ENCODE measurements around the gene ARSA. TPM values are rescaled to one million over a fixed set of nuclear protein-coding genes. Genes with fewer than 3 reads are reported as not detected.

The ARSA gene
- polyA plus RNA-seq (2012; ENCODE audit: low read depth, missing spikeins) = 11.9 TPM

DNA sequence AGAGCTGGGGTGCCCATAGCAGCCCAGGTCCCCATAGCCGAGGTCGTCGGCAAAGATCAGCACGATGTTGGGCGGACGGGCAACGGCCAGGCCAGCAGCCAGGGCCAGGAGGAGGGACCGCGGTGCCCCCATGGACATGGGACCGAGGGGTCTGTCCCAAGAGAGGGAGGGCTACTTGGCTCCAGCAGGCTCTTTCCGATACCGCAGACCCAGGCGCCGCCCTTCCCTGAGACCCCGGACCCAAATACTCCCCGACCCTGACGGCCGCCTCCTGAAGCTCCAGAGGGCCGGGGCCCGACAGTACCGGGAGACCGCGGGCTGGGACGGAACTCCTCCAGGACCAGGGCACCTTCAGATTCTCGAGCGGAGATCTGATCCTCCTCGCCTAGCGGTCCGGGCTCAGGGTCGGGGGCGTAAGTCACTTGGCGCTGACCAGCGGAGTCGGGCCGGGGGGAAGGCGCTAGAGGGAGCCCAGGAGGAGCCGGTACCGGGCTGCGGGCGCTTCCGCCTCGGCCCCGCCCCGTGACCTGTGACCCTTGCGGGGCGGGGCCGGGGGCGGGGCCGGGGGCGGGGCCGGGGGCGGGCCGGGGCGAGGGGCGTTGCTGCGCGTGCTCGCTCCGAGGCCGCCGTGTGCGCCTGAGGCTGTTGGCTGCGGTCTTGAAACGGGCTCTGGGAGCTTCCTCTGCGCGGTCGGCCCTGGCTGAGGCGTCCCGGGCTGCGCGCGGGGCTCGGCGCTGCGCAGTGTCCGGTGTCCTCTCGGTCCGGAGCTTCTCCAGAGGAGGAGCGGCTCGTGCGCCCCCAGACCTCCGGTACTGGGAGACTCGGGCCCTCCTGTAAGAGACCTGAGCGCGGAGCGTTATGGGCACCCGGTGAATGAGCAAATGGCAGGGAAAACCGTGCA lies at the start of gene ARSA:
TSS of gene ARSA (minus strand) at position 511 of the 901 bp plus-strand sequence. CDS start at position 138, 373 bp downstream.
- peak; percentile 82 for DNase-seq (ENCODE audit: insufficient read length, low spot score)

DNA sequence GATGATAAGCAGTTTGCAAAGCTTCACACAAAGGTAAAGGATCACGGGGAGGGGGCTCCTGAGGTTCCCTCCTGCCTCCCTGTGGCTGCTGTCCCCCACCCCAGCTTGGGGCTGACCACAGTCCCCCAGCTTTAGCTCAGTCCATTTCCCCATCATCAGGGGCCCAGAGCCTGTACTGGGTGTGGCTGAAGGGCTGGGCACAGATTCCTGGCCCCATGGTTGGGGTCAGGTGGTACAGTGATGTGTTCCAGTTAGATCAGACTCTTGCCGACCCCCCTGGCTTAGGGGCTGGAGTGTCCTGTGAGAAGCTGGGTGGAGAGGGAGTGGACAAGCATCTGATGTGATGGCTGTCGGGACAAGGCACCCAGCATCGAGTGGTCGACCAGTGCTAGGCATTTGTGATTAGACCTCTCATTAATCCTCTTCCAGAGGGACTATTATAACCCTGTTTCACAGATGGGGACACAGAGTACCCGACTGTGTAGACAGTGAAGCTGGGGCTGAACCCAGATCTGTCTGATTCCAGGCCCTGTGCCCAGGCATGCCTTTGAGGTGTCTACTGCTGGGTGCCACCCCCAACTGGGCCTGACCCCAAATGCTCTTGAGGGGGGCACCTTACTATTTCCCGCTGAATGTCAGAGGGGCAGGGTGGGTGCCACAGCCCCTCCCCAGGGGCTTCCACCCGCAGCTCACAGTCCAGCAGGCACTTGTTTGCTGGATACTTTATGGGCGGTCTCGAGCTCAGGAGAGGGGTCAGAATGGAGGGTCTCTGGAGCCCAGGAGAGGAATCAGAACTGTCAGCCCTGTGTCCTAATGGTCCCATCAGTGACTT lies 48.9 kb upstream of the ARSA start:
- peak; percentile 12 for DNase-seq (ENCODE audit: insufficient read length, low spot score)
- FAIRE-seq = no peak
- no peak for TF ChIP-seq SPI1 (IDR thresholded peaks at IDR 0.05; ENCODE audit: low read depth, low read length)
- TF ChIP-seq POLR2A (IDR thresholded peaks at IDR 0.05; ENCODE audit: low read depth, low read length) = no peak
- no peak for TF ChIP-seq PAX5 (IDR thresholded peaks at IDR 0.05; ENCODE audit: insufficient read depth, low read length, severe bottlenecking)
- no peak for TF ChIP-seq TAF1 (IDR thresholded peaks at IDR 0.05; ENCODE audit: low read depth, low read length)

More for the DNA sequence above, at the start of gene ARSA:
- FAIRE-seq = peak; percentile 76
- TF ChIP-seq POU2F2 (IDR thresholded peaks at IDR 0.05; ENCODE audit: low read depth, low read length) = no peak
- no peak for TF ChIP-seq SPI1 (IDR thresholded peaks at IDR 0.05; ENCODE audit: low read depth, low read length)
- TF ChIP-seq POLR2A (IDR thresholded peaks at IDR 0.05; ENCODE audit: low read depth, low read length) = no peak
- no peak for TF ChIP-seq TAF1 (IDR thresholded peaks at IDR 0.05; ENCODE audit: low read depth, low read length)
- TF ChIP-seq PAX5 (IDR thresholded peaks at IDR 0.05; ENCODE audit: insufficient read depth, low read length, severe bottlenecking) = no peak
- TF ChIP-seq POLR2AphosphoS5 (IDR thresholded peaks at IDR 0.05; ENCODE audit: low read depth, low read length) = no peak

GRCh38 chr22:50676180-50676636 lies 48.3 kb upstream of the ARSA start:
- DNase-seq (ENCODE audit: insufficient read length, low spot score) (no peak), FAIRE-seq (no peak)
- TF ChIP-seq SPI1 (IDR thresholded peaks at IDR 0.05; ENCODE audit: low read depth, low read length) (no peak), POLR2A (IDR thresholded peaks at IDR 0.05; ENCODE audit: low read depth, low read length) (no peak), PAX5 (IDR thresholded peaks at IDR 0.05; ENCODE audit: insufficient read depth, low read length, severe bottlenecking) (no peak), POU2F2 (IDR thresholded peaks at IDR 0.05; ENCODE audit: low read depth, low read length) (no peak), TAF1 (IDR thresholded peaks at IDR 0.05; ENCODE audit: low read depth, low read length) (no peak), POLR2AphosphoS5 (IDR thresholded peaks at IDR 0.05; ENCODE audit: low read depth, low read length) (no peak)

GRCh38 chr22:50675553-50676179 lies 47.7 kb upstream of the ARSA start:
- no peak for DNase-seq (ENCODE audit: insufficient read length, low spot score)
- FAIRE-seq = peak; percentile 76
- TF ChIP-seq PAX5 (IDR thresholded peaks at IDR 0.05; ENCODE audit: insufficient read depth, low read length, severe bottlenecking) = no peak
- TF ChIP-seq POLR2A (IDR thresholded peaks at IDR 0.05; ENCODE audit: low read depth, low read length) = no peak
- TF ChIP-seq TAF1 (IDR thresholded peaks at IDR 0.05; ENCODE audit: low read depth, low read length) = no peak
- no peak for TF ChIP-seq POLR2AphosphoS5 (IDR thresholded peaks at IDR 0.05; ENCODE audit: low read depth, low read length)
- TF ChIP-seq SPI1 (IDR thresholded peaks at IDR 0.05; ENCODE audit: low read depth, low read length) = no peak
- TF ChIP-seq POU2F2 (IDR thresholded peaks at IDR 0.05; ENCODE audit: low read depth, low read length) = no peak

DNA sequence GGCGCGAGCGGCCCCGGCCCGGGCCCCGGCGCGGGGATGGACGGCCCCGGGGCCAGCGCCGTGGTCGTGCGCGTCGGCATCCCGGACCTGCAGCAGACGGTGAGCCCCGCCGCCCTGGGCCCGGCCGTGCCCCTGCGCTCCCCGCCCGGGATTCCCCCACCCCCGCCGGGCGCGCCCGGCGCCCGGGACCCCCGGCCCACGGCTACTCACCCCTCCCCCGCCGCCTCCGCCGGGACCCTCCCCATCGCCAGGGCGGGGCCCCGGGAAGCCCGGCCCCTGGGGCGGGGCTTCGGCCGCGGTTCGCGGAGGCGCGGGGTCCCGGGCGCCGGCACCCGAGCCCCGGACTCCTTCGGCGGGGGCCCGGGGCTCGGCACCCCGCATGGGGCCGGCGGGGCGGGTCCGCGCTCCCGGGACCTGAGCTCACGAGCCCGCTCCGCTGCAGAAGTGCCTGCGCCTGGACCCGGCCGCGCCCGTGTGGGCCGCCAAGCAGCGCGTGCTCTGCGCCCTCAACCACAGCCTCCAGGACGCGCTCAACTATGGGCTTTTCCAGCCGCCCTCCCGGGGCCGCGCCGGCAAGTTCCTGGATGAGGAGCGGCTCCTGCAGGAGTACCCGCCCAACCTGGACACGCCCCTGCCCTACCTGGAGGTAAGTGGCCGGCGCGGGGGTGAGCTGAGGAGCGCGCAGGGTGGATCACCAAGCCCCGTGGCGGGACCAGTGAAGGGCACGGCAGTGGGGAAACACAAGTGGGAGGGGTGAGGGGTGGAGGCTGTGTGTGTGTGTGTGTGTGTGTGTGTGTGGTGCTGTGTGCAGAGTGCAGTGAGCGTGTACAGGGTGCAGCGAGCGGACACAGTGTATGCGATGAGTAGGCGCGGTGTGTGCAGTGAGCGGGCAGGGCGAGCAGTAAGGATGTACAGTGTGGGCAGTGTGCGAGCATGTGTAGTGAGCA lies 46.9 kb upstream of the ARSA start:
- FAIRE-seq (no peak), DNase-seq (ENCODE audit: insufficient read length, low spot score) (no peak)
- TF ChIP-seq POU2F2 (IDR thresholded peaks at IDR 0.05; ENCODE audit: low read depth, low read length) (no peak), SPI1 (IDR thresholded peaks at IDR 0.05; ENCODE audit: low read depth, low read length) (no peak), POLR2A (IDR thresholded peaks at IDR 0.05; ENCODE audit: low read depth, low read length) (no peak), TAF1 (IDR thresholded peaks at IDR 0.05; ENCODE audit: low read depth, low read length) (no peak), POLR2AphosphoS5 (IDR thresholded peaks at IDR 0.05; ENCODE audit: low read depth, low read length) (no peak), PAX5 (IDR thresholded peaks at IDR 0.05; ENCODE audit: insufficient read depth, low read length, severe bottlenecking) (no peak)

GRCh38 chr22:50674130-50674500 lies 46.2 kb upstream of the ARSA start:
- FAIRE-seq (no peak), DNase-seq (ENCODE audit: insufficient read length, low spot score) (no peak)
- TF ChIP-seq PAX5 (IDR thresholded peaks at IDR 0.05; ENCODE audit: insufficient read depth, low read length, severe bottlenecking) (no peak), POU2F2 (IDR thresholded peaks at IDR 0.05; ENCODE audit: low read depth, low read length) (no peak), TAF1 (IDR thresholded peaks at IDR 0.05; ENCODE audit: low read depth, low read length) (no peak), POLR2A (IDR thresholded peaks at IDR 0.05; ENCODE audit: low read depth, low read length) (no peak), SPI1 (IDR thresholded peaks at IDR 0.05; ENCODE audit: low read depth, low read length) (no peak), POLR2AphosphoS5 (IDR thresholded peaks at IDR 0.05; ENCODE audit: low read depth, low read length) (no peak)

- DNase-seq (ENCODE audit: insufficient read length, low spot score) (no peak), FAIRE-seq (no peak)
- no peak for TF ChIP-seq POU2F2 (IDR thresholded peaks at IDR 0.05; ENCODE audit: low read depth, low read length)
- no peak for TF ChIP-seq POLR2A (IDR thresholded peaks at IDR 0.05; ENCODE audit: low read depth, low read length)
- TF ChIP-seq PAX5 (IDR thresholded peaks at IDR 0.05; ENCODE audit: insufficient read depth, low read length, severe bottlenecking) = no peak
- TF ChIP-seq POLR2AphosphoS5 (IDR thresholded peaks at IDR 0.05; ENCODE audit: low read depth, low read length) = no peak
- no peak for TF ChIP-seq TAF1 (IDR thresholded peaks at IDR 0.05; ENCODE audit: low read depth, low read length)
These were observed 45.5 kb upstream of the ARSA start for GRCh38 chr22:50673231-50674129.

All from GM12891 (cell line).